HS-27A (cell line): Measurements from ENCODE around the gene GPR155.
"Not testable (repeated sequence)": the region's sequence is repeated elsewhere in the genome, so short reads cannot be mapped to it uniquely, and the experiment has no call there.

ENCODE experiments used
- DNase-seq: peaks from one replicate; pipeline ENCODE4 v3.0.0-alpha.2; 2012; ENCODE audit warnings: low read depth, missing footprints

The GPR155 gene

GRCh38 chr2:174490051-174490450, 3.2 kb upstream of the GPR155 start:
- DNase-seq, result no peak

- DNase-seq, result not testable (repeated sequence)
These were observed 2.7 kb upstream of the GPR155 start for GRCh38 chr2:174489520-174489919.

- DNase-seq, result no peak
These were observed 962 bp upstream of the GPR155 start for GRCh38 chr2:174487820-174488162.

- peak; percentile 79 for DNase-seq
These were observed 435 bp upstream of the GPR155 start for GRCh38 chr2:174487108-174487819.

GRCh38 chr2:174485788-174486562, 854 bp downstream of the GPR155 start:
- DNase-seq, result no peak

GRCh38 chr2:174485045-174485444, 1.8 kb downstream of the GPR155 start:
- DNase-seq, result not testable (repeated sequence)

GRCh38 chr2:174484573-174484972, 2.3 kb downstream of the GPR155 start:
- no peak for DNase-seq

- DNase-seq, result no peak
These were observed 4.0 kb downstream of the GPR155 start for GRCh38 chr2:174482854-174483253.

GRCh38 chr2:174477759-174478158, 9.1 kb downstream of the GPR155 start:
- no peak for DNase-seq

GRCh38 chr2:174473796-174474195, 13.0 kb downstream of the GPR155 start:
- no peak for DNase-seq

- no peak for DNase-seq
These were observed 21.5 kb downstream of the GPR155 start for GRCh38 chr2:174465327-174465726.

- DNase-seq, result no peak
These were observed 25.6 kb downstream of the GPR155 start for GRCh38 chr2:174461221-174461620.

- no peak for DNase-seq
These were observed 32.3 kb downstream of the GPR155 start for GRCh38 chr2:174454566-174454965.

GRCh38 chr2:174450021-174450816, 36.6 kb downstream of the GPR155 start:
- no peak for DNase-seq

- no peak for DNase-seq
These were observed 37.8 kb downstream of the GPR155 start for GRCh38 chr2:174449033-174449432.

- no peak for DNase-seq
These were observed 40.3 kb downstream of the GPR155 start for GRCh38 chr2:174446531-174446930.

GRCh38 chr2:174445248-174445647, 41.6 kb downstream of the GPR155 start:
- no peak for DNase-seq

- DNase-seq, result no peak
These were observed 42.1 kb downstream of the GPR155 start for GRCh38 chr2:174444761-174445160.

- DNase-seq, result peak; percentile 60
These were observed 44.0 kb downstream of the GPR155 start for GRCh38 chr2:174442546-174443510.

- no peak for DNase-seq
These were observed 46.9 kb downstream of the GPR155 start for GRCh38 chr2:174439950-174440349.

GRCh38 chr2:174439323-174439722, 47.5 kb downstream of the GPR155 start:
- no peak for DNase-seq
